IMR-90 (cell line): ENCODE data around the gene CACNB2. TPM values are rescaled to one million over a fixed set of nuclear protein-coding genes. Genes with fewer than 3 reads are reported as not detected.

Source experiments
- ATAC-seq: fragments of 200-7000 bp; cut with Tn5 transposase; 2 replicates; pipeline ENCODE4 v1.9.1; 2020; ENCODE audit warnings: low read depth, mild to moderate bottlenecking, moderate library complexity
- BruUV-seq: library from RNA; stranded (reverse); fragments of 400-500 nt; replicated peaks from 2 replicates; lab custom pipeline; 2021; lab: Mats Ljungman, UMichigan
- CTCF ChIA-PET: fragments of 300-600 bp; formaldehyde crosslinking; extraction: SDS; loops from one replicate; lab custom pipeline; 2021; ENCODE audit warnings: antibody characterized with exemption; lab: Yijun Ruan, JAX
- POLR2A ChIA-PET: fragments of 300-600 bp; sonication (Branson Sonifier 250); formaldehyde crosslinking; loops from one replicate; lab custom pipeline; 2022; ENCODE audit warnings: antibody characterized with exemption; ENCODE audit not compliant: unreplicated experiment; lab: Charles Lee
- DNase-seq: peaks from one replicate; pipeline ENCODE4 v3.0.0; 2013
- H2AFZ ChIP-seq: replicated peaks from 2 replicates; pipeline ENCODE3; 2013; ENCODE audit warnings: low read length, mild to moderate bottlenecking; ENCODE audit not compliant: poor library complexity
- H2AK5ac ChIP-seq: 2 replicates; pipeline ENCODE4 v1.6.1; 2013; ENCODE audit warnings: low read depth, low read length, inconsistent platforms
- H2AK9ac ChIP-seq: replicated peaks from 2 replicates; pipeline ENCODE3; 2013; ENCODE audit warnings: mild to moderate bottlenecking, low read depth, low read length, moderate library complexity; ENCODE audit not compliant: poor library complexity
- H2BK120ac ChIP-seq: 2 replicates; pipeline ENCODE4 v1.6.1; 2013; ENCODE audit warnings: low read depth, low read length, inconsistent platforms
- H2BK15ac ChIP-seq: 3 replicates; pipeline ENCODE4 v1.6.1; 2013; ENCODE audit warnings: low read depth, low read length, inconsistent platforms
- H2BK20ac ChIP-seq: 2 replicates; pipeline ENCODE4 v1.6.1; 2013; ENCODE audit warnings: low read depth, mild to moderate bottlenecking, inconsistent platforms, low read length, moderate library complexity
- H2BK5ac ChIP-seq: 2 replicates; pipeline ENCODE4 v1.6.1; 2013; ENCODE audit warnings: mild to moderate bottlenecking, low read depth, low read length, inconsistent platforms; ENCODE audit not compliant: poor library complexity, severe bottlenecking
- H3K14ac ChIP-seq: replicated peaks from 2 replicates; pipeline ENCODE4 v1.6.1; 2013; ENCODE audit warnings: low read depth, low read length, inconsistent platforms
- H3K18ac ChIP-seq: 2 replicates; pipeline ENCODE4 v1.6.1; 2013; ENCODE audit warnings: low read depth, low read length, control low read depth
- H3K23ac ChIP-seq: 2 replicates; pipeline ENCODE4 v1.6.1; 2013; ENCODE audit warnings: low read depth, low read length, inconsistent platforms
- H3K27ac ChIP-seq: 2 replicates; pipeline ENCODE4 v1.5.1; 2013; ENCODE audit warnings: mild to moderate bottlenecking, control low read depth, low read length; ENCODE audit not compliant: insufficient read depth
- H3K27me3 ChIP-seq: 2 replicates; pipeline ENCODE4 v1.6.1; 2013; ENCODE audit warnings: low read length; ENCODE audit not compliant: control insufficient read depth, insufficient read depth
- H3K36me3 ChIP-seq: 2 replicates; pipeline ENCODE4 v1.6.1; 2013; ENCODE audit warnings: low read length, mixed read lengths; ENCODE audit not compliant: control insufficient read depth, insufficient read depth
- H3K4ac ChIP-seq: 2 replicates; pipeline ENCODE4 v1.6.1; 2013; ENCODE audit warnings: low read depth, low read length, inconsistent platforms
- H3K4me1 ChIP-seq: 2 replicates; pipeline ENCODE4 v1.6.1; 2013; ENCODE audit warnings: low read length, mixed read lengths; ENCODE audit not compliant: control insufficient read depth, insufficient read depth
- H3K4me2 ChIP-seq: 2 replicates; pipeline ENCODE4 v1.6.1; 2013; ENCODE audit warnings: low read depth, mild to moderate bottlenecking, control low read depth, low read length, moderate library complexity
- H3K4me3 ChIP-seq: 2 replicates; pipeline ENCODE4 v1.5.1; 2013; ENCODE audit warnings: low read depth, mild to moderate bottlenecking, control low read depth, low read length, moderate library complexity; ENCODE audit not compliant: insufficient read depth
- H3K56ac ChIP-seq: 2 replicates; pipeline ENCODE4 v1.6.1; 2013; ENCODE audit warnings: low read length, inconsistent platforms; ENCODE audit not compliant: insufficient read depth; ENCODE audit errors: extremely low read depth
- H3K79me1 ChIP-seq, 2 experiments: 2 replicates each; pipeline ENCODE4 v1.6.1; 2013; ENCODE audit warnings: low read length in 2 of 2, inconsistent platforms in 1 of 2, low read depth in 1 of 2
- H3K9ac ChIP-seq: 2 replicates; pipeline ENCODE4 v1.6.1; 2013; ENCODE audit warnings: low read depth, low read length, control low read depth
- H3K9me1 ChIP-seq: 2 replicates; pipeline ENCODE4 v1.6.1; 2013; ENCODE audit warnings: low read length, inconsistent platforms; ENCODE audit not compliant: insufficient read depth
- H3K9me3 ChIP-seq: 2 replicates; pipeline ENCODE4 v1.6.1; 2013; ENCODE audit warnings: low read length; ENCODE audit not compliant: control insufficient read depth, insufficient read depth
- H4K20me1 ChIP-seq: 2 replicates; pipeline ENCODE4 v1.6.1; 2013; ENCODE audit warnings: low read length, inconsistent platforms; ENCODE audit not compliant: insufficient read depth
- H4K5ac ChIP-seq: 2 replicates; pipeline ENCODE4 v1.6.1; 2013; ENCODE audit warnings: mild to moderate bottlenecking, low read depth, low read length, control low read depth
- H4K8ac ChIP-seq, 2 experiments: 2 replicates each; pipeline ENCODE4 v1.6.1; 2013; ENCODE audit warnings: low read depth in 2 of 2, low read length in 2 of 2, control low read depth in 1 of 2, inconsistent platforms in 1 of 2
- H4K91ac ChIP-seq: 2 replicates; pipeline ENCODE4 v1.6.1; 2013; ENCODE audit warnings: low read depth, low read length, inconsistent platforms; ENCODE audit not compliant: insufficient read depth
- BHLHE40 ChIP-seq: fragments of 150-350 bp; IDR thresholded peaks from 2 replicates; pipeline ENCODE4 v1.6.1; 2016; ENCODE audit warnings: mild to moderate bottlenecking, low read depth, low read length
- CEBPB ChIP-seq: IDR thresholded peaks from 2 replicates; pipeline ENCODE4 v1.6.1; 2012; ENCODE audit warnings: low read depth, low read length, improper control_type of control experiment
- CHD1 ChIP-seq: IDR thresholded peaks from 2 replicates; pipeline ENCODE4 v1.6.1; 2012; ENCODE audit warnings: low read depth, low read length, improper control_type of control experiment
- CTCF ChIP-seq: conservative IDR thresholded peaks from 2 replicates; pipeline ENCODE4 v1.5.1; 2012; ENCODE audit warnings: mild to moderate bottlenecking, low read depth, low read length, improper control_type of control experiment
- FOS ChIP-seq: fragments of 150-350 bp; IDR thresholded peaks from 2 replicates; pipeline ENCODE4 v1.6.1; 2016; ENCODE audit warnings: low read depth, low read length
- MAFK ChIP-seq: IDR thresholded peaks from 2 replicates; pipeline ENCODE4 v1.6.1; 2012; ENCODE audit warnings: low read depth, low read length, improper control_type of control experiment
- MAZ ChIP-seq: IDR thresholded peaks from 2 replicates; pipeline ENCODE4 v1.6.1; 2012; ENCODE audit warnings: low read depth, mild to moderate bottlenecking, low read length, improper control_type of control experiment, moderate library complexity, borderline replicate concordance
- MXI1 ChIP-seq: IDR thresholded peaks from 2 replicates; pipeline ENCODE4 v1.6.1; 2012; ENCODE audit warnings: low read depth, mild to moderate bottlenecking, low read length, moderate library complexity, borderline replicate concordance
- NFE2L2 ChIP-seq: fragments of 150-350 bp; IDR thresholded peaks from 2 replicates; pipeline ENCODE4 v1.6.1; 2016; ENCODE audit warnings: low read depth, mild to moderate bottlenecking, low read length
- POLR2A ChIP-seq: IDR thresholded peaks from 2 replicates; pipeline ENCODE4 v1.6.1; 2012; ENCODE audit warnings: mild to moderate bottlenecking, low read depth, low read length
- RAD21 ChIP-seq: IDR thresholded peaks from 2 replicates; pipeline ENCODE4 v1.6.1; 2012; ENCODE audit warnings: low read length, improper control_type of control experiment
- RCOR1 ChIP-seq: IDR thresholded peaks from 2 replicates; pipeline ENCODE4 v1.6.1; 2012; ENCODE audit warnings: mild to moderate bottlenecking, low read length, improper control_type of control experiment; ENCODE audit not compliant: insufficient replicate concordance
- RFX5 ChIP-seq: IDR thresholded peaks from 2 replicates; pipeline ENCODE4 v1.8.0; 2012; ENCODE audit warnings: low read depth, mild to moderate bottlenecking, low read length, moderate library complexity
- SMC3 ChIP-seq: fragments of 150-350 bp; IDR thresholded peaks from 2 replicates; pipeline ENCODE4 v1.6.1; 2016; ENCODE audit warnings: low read depth, mild to moderate bottlenecking, antibody characterized with exemption, low read length, moderate library complexity
- USF2 ChIP-seq: fragments of 150-350 bp; IDR thresholded peaks from 2 replicates; pipeline ENCODE4 v1.6.1; 2017; ENCODE audit warnings: mild to moderate bottlenecking, antibody characterized with exemption, low read length, low read depth
- WGBS, 2 experiments: methylation state at CpG; one replicate each; pipeline versions ENCODE4 v1.1.5 to v1.1.7; 2013; ENCODE audit warnings: missing lambda C conversion rate in 2 of 2; ENCODE audit not compliant: insufficient read length in 1 of 2; ENCODE audit errors: extremely low coverage in 2 of 2; 5-methylcytosine and 5-hydroxymethylcytosine counted together
- dilution Hi-C: fragments of 300-500 bp; cut with HindIII; formaldehyde crosslinking; loops from one replicate; pipeline ENCODE4 v1.14.3; 2018; ENCODE audit warnings: low sequenced_read_pairs; ENCODE audit not compliant: unreplicated experiment
- in situ Hi-C: fragments of 300-500 bp; cut with MboI; formaldehyde crosslinking; loops from 3 replicates; pipeline ENCODE4 v1.14.3; 2019; ENCODE audit warnings: low sequenced_read_pairs, inconsistent platforms, mixed read lengths
- intact Hi-C: fragments of 100-400 bp; cut with micrococcal nuclease; formaldehyde crosslinking; loops from 2 replicates; pipeline ENCODE4 v1.10.0; 2022
- polyA plus RNA-seq, 3 experiments: library from polyadenylated mRNA; depleted of rRNA; stranded (reverse); fragments of >200 nt; gene quantifications; 2 replicates each; pipeline ENCODE4 v1.2.3, GENCODE V29; 2012; ENCODE audit warnings: low replicate concordance in 1 of 3
- total RNA-seq: library from RNA; depleted of rRNA; stranded (reverse); fragments of >200 nt; gene quantifications from 2 replicates; pipeline ENCODE4 v1.2.3, GENCODE V29; 2012
- TF ChIP-seq, protein P1 (sequence below): fragments of 150-350 bp; IDR thresholded peaks from 2 replicates; pipeline ENCODE4 v1.6.1; 2016; ENCODE audit warnings: low read depth, mild to moderate bottlenecking, low read length, moderate library complexity, borderline replicate concordance

The CACNB2 gene
- total and polyA plus RNA-seq, 2 of the 4 experiments (the other 2 are of a cell fraction) = 0.36 TPM

DNA sequence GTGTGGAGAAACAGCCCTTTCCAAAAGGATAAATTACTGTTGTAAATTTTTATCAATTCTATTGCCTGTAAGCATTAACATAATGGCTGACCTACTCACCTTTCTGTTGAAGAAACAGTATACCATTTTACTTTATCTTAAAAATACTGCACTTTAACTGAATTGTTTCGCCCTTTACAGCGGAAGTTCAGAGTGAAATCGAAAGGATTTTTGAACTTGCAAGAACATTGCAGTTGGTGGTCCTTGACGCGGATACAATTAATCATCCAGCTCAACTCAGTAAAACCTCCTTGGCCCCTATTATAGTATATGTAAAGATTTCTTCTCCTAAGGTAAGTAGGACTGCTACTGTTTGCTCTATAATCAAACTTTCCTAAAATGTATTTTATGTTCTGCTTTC is 393.7 kb downstream of the CACNB2 start:
- in situ Hi-C loops (no loop called here), dilution Hi-C loops (no loop called here), intact Hi-C loops (no loop called here)
- no peak overlapping the region; the same call in 1 of the 2 replicates for H4K5ac ChIP-seq
- no peak overlapping the region for H3K56ac ChIP-seq
- no peak overlapping the region for H2AK9ac ChIP-seq
- H3K14ac ChIP-seq = no peak overlapping the region; the same call in 1 of the 2 replicates
- no peak overlapping the region for H4K8ac ChIP-seq
- H3K9me1 ChIP-seq = peaks cover under 1% of the 10 kb centered on the region
- peaks cover 2% of the 10 kb centered on the region for H3K4me1 ChIP-seq
- no peak overlapping the region for H4K91ac ChIP-seq
- H3K79me1 ChIP-seq = no peaks in the 10 kb centered on the region
- H4K20me1 ChIP-seq = no peaks in the 10 kb centered on the region
- H3K4me2 ChIP-seq = peak overlapping the region; percentile 30; the same call in 1 of the 2 replicates
- DNase-seq = peak; percentile 35
- no peak overlapping the region for H3K23ac ChIP-seq
- no CpG with 5 or more reads among the region's 5 CpGs for WGBS, 2 experiments
- peaks cover 5% of the 10 kb centered on the region; the same call in 1 of the 2 replicates for H3K36me3 ChIP-seq
- no peak overlapping the region for H3K9ac ChIP-seq
- BruUV-seq = no TSS peak
- no peak overlapping the region for H3K27ac ChIP-seq
- no peak for TF ChIP-seq FOS
- no peak for TF ChIP-seq MAZ
- no peak for TF ChIP-seq POLR2A
- TF ChIP-seq MAFK = no peak
- no peak for TF ChIP-seq BHLHE40
- no peak for TF ChIP-seq RAD21
- no peak for TF ChIP-seq CEBPB
- no peak for TF ChIP-seq CTCF
- TF ChIP-seq, protein P1, sequence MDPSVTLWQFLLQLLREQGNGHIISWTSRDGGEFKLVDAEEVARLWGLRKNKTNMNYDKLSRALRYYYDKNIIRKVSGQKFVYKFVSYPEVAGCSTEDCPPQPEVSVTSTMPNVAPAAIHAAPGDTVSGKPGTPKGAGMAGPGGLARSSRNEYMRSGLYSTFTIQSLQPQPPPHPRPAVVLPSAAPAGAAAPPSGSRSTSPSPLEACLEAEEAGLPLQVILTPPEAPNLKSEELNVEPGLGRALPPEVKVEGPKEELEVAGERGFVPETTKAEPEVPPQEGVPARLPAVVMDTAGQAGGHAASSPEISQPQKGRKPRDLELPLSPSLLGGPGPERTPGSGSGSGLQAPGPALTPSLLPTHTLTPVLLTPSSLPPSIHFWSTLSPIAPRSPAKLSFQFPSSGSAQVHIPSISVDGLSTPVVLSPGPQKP = no peak
- TF ChIP-seq RFX5 = no peak
- no peak for TF ChIP-seq SMC3
- no peak for TF ChIP-seq USF2
- TF ChIP-seq CHD1 = no peak
- no peak for TF ChIP-seq RCOR1
- no peak for TF ChIP-seq MXI1
- no peak for TF ChIP-seq NFE2L2
- peaks cover 4% of the 10 kb centered on the region; the same call in 1 of the 2 replicates for H3K9me3 ChIP-seq
- H2AK5ac ChIP-seq = no peak overlapping the region
- peak overlapping the region; percentile 55 for H3K18ac ChIP-seq
- CTCF ChIA-PET = no interaction called here
- no peak overlapping the region for H3K4me3 ChIP-seq
- POLR2A ChIA-PET = no interaction called here
- no peak for ATAC-seq
- no peak overlapping the region for H2AFZ ChIP-seq
- no peak overlapping the region; the same call in 1 of the 2 replicates for H2BK120ac ChIP-seq
- H2BK5ac ChIP-seq = no peak overlapping the region
- no peak overlapping the region for H3K4ac ChIP-seq
- H2BK15ac ChIP-seq = no peak overlapping the region
- H3K27me3 ChIP-seq = no peaks in the 10 kb centered on the region
- H2BK20ac ChIP-seq = no peak overlapping the region
